ENCODE results near the gene TCF7L2.

Gene TCF7L2

DNA sequence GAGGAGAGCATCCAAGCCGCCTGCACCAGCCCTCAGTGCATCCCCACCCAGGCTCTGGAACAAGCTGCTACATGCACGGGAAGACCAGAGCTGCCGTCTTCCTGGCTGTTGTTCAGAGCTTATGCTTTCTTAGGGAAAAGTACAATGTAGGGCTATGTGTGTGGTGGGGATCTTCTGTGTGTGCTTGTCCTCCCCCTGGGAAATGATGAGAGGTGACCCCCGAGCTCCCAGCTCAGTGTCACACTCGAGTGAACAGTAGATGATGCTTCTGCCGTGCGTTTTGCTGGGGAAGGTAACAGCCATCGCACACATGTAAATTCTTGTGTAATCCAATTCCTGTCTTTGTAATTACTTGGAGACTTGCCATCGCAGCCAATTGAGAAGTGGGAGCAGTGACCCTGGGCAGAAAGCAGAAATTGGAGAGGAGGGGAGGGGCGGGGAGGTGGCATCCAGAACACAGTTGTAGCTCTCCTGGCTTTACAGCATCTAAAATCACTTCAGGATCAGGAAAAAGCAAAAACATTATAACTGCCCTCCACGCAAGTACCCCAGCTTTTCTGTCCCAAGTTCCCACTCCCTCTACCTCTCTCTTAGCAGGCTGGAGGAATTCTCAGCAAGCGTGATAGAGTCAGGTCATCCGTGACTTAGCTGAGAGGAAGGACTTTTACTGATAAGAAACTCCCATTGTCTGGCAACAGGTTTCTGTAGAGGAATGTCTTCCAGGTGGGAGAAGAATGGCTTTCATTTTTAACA lies 149.6 kb downstream of the TCF7L2 start:
- TF ChIP-seq EZH2 (IDR thresholded peaks at IDR 0.05; ENCODE audit: borderline replicate concordance, low read length) (no peak), CTCF (IDR thresholded peaks at IDR 0.05; ENCODE audit: low read length) (no peak)
- H3K9me2 ChIP-seq (ENCODE audit: low read depth, low read length) = no peaks in the 10 kb centered on the region
- H3K9me3 ChIP-seq (ENCODE audit: low read length) = no peaks in the 10 kb centered on the region
- H3K4me1 ChIP-seq (ENCODE audit: insufficient read depth, low read length, severe bottlenecking) = peaks cover 8% of the 10 kb centered on the region
- no peak overlapping the region for H2AFZ ChIP-seq (ENCODE audit: low read length)
- H4K20me1 ChIP-seq (ENCODE audit: insufficient read depth, low read length) = no peaks in the 10 kb centered on the region
- no peak overlapping the region for H3K9ac ChIP-seq (ENCODE audit: low read length)
- H3K27me3 ChIP-seq (ENCODE audit: insufficient read depth, low read length) = no peaks in the 10 kb centered on the region
- no peaks in the 10 kb centered on the region for H3F3A ChIP-seq (ENCODE audit: insufficient read depth, low read length)
- H3K36me3 ChIP-seq (ENCODE audit: insufficient read depth, low read length) = peaks cover 13% of the 10 kb centered on the region; the same call in 1 of the 2 replicates
- H3K4me3 ChIP-seq (ENCODE audit: low read depth, low read length, poor library complexity, severe bottlenecking) = no peak overlapping the region
- H3K79me2 ChIP-seq (ENCODE audit: insufficient read depth, low read length) = no peaks in the 10 kb centered on the region
- no peak overlapping the region for H3K27ac ChIP-seq (ENCODE audit: low read depth, low read length, poor library complexity, severe bottlenecking)
- no peak overlapping the region for H3K4me2 ChIP-seq (ENCODE audit: low read length)

- Histone ChIP-seq H3K9me2 (ENCODE audit: low read depth, low read length) (no peaks in the 10 kb centered on the region), H3K4me2 (ENCODE audit: low read length) (no peak overlapping the region), H3K4me1 (ENCODE audit: insufficient read depth, low read length, severe bottlenecking) (peaks cover 8% of the 10 kb centered on the region), H3K36me3 (ENCODE audit: insufficient read depth, low read length) (peaks cover 13% of the 10 kb centered on the region; the same call in 1 of the 2 replicates), H3K9ac (ENCODE audit: low read length) (no peak overlapping the region), H2AFZ (ENCODE audit: low read length) (no peak overlapping the region), H3K4me3 (ENCODE audit: low read depth, low read length, poor library complexity, severe bottlenecking) (no peak overlapping the region), H3K9me3 (ENCODE audit: low read length) (no peaks in the 10 kb centered on the region), H3K27ac (ENCODE audit: low read depth, low read length, poor library complexity, severe bottlenecking) (no peak overlapping the region), H3K79me2 (ENCODE audit: insufficient read depth, low read length) (no peaks in the 10 kb centered on the region), H3K27me3 (ENCODE audit: insufficient read depth, low read length) (no peaks in the 10 kb centered on the region), H4K20me1 (ENCODE audit: insufficient read depth, low read length) (no peaks in the 10 kb centered on the region), H3F3A (ENCODE audit: insufficient read depth, low read length) (no peaks in the 10 kb centered on the region)
- no peak for TF ChIP-seq EZH2 (IDR thresholded peaks at IDR 0.05; ENCODE audit: borderline replicate concordance, low read length)
- no peak for TF ChIP-seq CTCF (IDR thresholded peaks at IDR 0.05; ENCODE audit: low read length)
These were observed 150.2 kb downstream of the TCF7L2 start for GRCh38 chr10:113100281-113100680.

DNA sequence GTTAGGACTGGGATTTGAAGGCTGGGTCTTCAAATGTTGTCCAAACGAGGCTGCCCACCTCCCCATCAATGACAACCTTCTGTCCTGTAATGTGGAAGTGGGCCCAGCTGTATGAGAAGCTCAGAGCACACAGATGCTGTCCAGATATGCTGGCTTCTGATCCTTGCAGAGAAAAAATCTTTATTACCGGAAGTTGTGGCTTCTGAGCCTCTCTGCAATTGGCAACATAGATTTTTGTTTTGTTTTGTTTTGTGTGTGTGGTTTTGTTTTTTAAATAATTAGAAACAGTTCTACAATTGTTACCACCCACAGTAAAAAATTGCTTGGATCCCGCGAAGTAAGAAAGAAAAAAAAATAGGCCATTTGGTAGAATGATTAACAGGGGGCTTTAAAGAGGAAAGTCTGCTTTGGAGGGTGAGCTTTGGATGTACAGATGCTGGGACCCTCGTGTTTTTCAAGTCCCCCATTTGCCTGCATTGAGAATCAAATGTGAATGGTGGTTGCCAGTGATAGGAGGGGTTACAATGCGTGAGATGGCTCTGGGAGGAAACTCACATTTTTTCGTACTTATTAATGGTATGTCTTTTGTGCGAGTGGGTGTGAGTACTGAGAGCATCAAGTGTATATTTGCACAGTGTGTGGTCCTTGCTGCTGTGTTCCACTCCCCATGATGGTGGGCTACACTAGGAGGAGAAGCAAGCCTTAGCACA lies 153.2 kb downstream of the TCF7L2 start:
- no peak overlapping the region for H3K9ac ChIP-seq (ENCODE audit: low read length)
- no peaks in the 10 kb centered on the region for H4K20me1 ChIP-seq (ENCODE audit: insufficient read depth, low read length)
- no peak overlapping the region for H3K4me2 ChIP-seq (ENCODE audit: low read length)
- peaks cover 9% of the 10 kb centered on the region; the same call in 1 of the 2 replicates for H3K36me3 ChIP-seq (ENCODE audit: insufficient read depth, low read length)
- H3K27me3 ChIP-seq (ENCODE audit: insufficient read depth, low read length) = no peaks in the 10 kb centered on the region
- H3F3A ChIP-seq (ENCODE audit: insufficient read depth, low read length) = no peaks in the 10 kb centered on the region
- no peak overlapping the region for H3K27ac ChIP-seq (ENCODE audit: low read depth, low read length, poor library complexity, severe bottlenecking)
- TF ChIP-seq CTCF (IDR thresholded peaks at IDR 0.05; ENCODE audit: low read length) = no peak
- TF ChIP-seq EZH2 (IDR thresholded peaks at IDR 0.05; ENCODE audit: borderline replicate concordance, low read length) = no peak
- peaks cover 8% of the 10 kb centered on the region for H3K4me1 ChIP-seq (ENCODE audit: insufficient read depth, low read length, severe bottlenecking)
- no peak overlapping the region for H2AFZ ChIP-seq (ENCODE audit: low read length)
- H3K9me2 ChIP-seq (ENCODE audit: low read depth, low read length) = no peaks in the 10 kb centered on the region
- no peaks in the 10 kb centered on the region for H3K79me2 ChIP-seq (ENCODE audit: insufficient read depth, low read length)
- H3K4me3 ChIP-seq (ENCODE audit: low read depth, low read length, poor library complexity, severe bottlenecking) = no peak overlapping the region
- no peaks in the 10 kb centered on the region for H3K9me3 ChIP-seq (ENCODE audit: low read length)
